ENCODE data around the gene TIMP2. TPM values are rescaled to one million over a fixed set of nuclear protein-coding genes. Genes with fewer than 3 reads are reported as not detected.
"Not testable (repeated sequence)": the region's sequence is repeated elsewhere in the genome, so short reads cannot be mapped to it uniquely, and the experiment has no call there.

Gene TIMP2
- total RNA-seq, 2 experiments from 2014 or later: 0.35 to 0.43 TPM

DNA sequence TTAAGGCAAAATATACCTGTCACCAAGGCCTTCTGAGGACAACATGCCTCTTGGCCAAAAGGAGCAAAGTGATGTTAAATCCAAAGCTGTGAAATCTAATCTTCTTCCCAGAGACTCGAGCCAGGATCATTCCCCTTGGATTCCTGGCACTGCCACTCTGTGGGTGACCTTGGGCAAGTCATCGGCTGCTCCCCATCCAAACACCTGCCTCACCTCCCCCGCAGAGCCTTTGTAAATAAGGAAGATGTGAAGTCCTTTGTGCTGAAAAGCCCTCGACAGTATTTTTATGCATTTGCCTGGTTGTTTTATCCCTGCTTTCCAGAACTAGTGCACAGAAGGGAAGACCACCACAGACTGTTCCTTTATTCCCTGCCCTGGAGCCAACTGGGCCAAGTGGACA lies 16.8 kb downstream of the TIMP2 start:
- CTCF ChIA-PET: no interaction called here
- H3K4me1 Mint-ChIP-seq (ENCODE audit: low read depth): peaks cover 3% of the 10 kb centered on the region

DNA sequence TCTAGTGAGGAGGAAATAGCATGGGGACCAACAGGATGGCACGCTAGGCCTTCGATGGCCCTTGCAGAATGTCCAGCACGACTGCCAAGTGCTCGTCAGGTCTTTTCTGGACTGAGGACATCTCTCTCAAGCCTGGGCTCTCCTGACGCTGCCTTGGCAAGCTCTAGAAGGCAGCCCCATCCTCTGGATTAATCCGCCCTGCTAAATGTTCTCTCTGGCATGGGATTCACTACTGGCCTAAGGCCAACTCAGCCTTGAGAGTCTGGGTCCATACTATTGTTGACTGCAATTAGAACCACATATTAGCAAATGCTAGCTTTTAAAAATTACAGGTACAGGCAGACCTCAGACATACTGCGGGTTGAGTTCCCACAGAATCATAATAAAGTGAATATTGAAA lies 19.6 kb downstream of the TIMP2 start:
- CTCF ChIA-PET: no interaction called here
- no peak for DNase-seq
- no peak overlapping the region for H3K27ac Mint-ChIP-seq
- intact Hi-C loops (cut with micrococcal nuclease): no loop called here
- no peak overlapping the region for H3K4me3 Mint-ChIP-seq
- H3K4me1 Mint-ChIP-seq (ENCODE audit: low read depth): peaks cover 8% of the 10 kb centered on the region
- H3K36me3 Mint-ChIP-seq (ENCODE audit: low read depth): no peaks in the 10 kb centered on the region
- no peaks in the 10 kb centered on the region for H3K27me3 Mint-ChIP-seq (ENCODE audit: low read depth)
- H3K9me3 Mint-ChIP-seq: no peaks in the 10 kb centered on the region

More for the DNA sequence above, 16.8 kb downstream of the TIMP2 start:
- Mint-ChIP-seq H3K4me3 (no peak overlapping the region), H3K9me3 (no peaks in the 10 kb centered on the region), H3K27ac (no peak overlapping the region), H3K36me3 (ENCODE audit: low read depth) (no peaks in the 10 kb centered on the region), H3K27me3 (ENCODE audit: low read depth) (no peaks in the 10 kb centered on the region)
- no peak for DNase-seq
- intact Hi-C loops (cut with micrococcal nuclease): no loop called here

- Mint-ChIP-seq H3K9me3 (no peaks in the 10 kb centered on the region), H3K27me3 (ENCODE audit: low read depth) (no peaks in the 10 kb centered on the region), H3K36me3 (ENCODE audit: low read depth) (no peaks in the 10 kb centered on the region), H3K4me1 (ENCODE audit: low read depth) (peaks cover 8% of the 10 kb centered on the region), H3K4me3 (no peak overlapping the region), H3K27ac (no peak overlapping the region)
- intact Hi-C loops (cut with micrococcal nuclease): no loop called here
- CTCF ChIA-PET: no interaction called here
- no peak for DNase-seq
Observed at GRCh38 chr17:78905116-78905515, 20.1 kb downstream of the TIMP2 start.

GRCh38 chr17:78904371-78904770 lies 20.8 kb downstream of the TIMP2 start:
- intact Hi-C loops (cut with micrococcal nuclease): no loop called here
- DNase-seq: no peak
- CTCF ChIA-PET: interaction anchor here (0.6 kb wide), 1 partner anchor 61 kb away, joined by 3 read pairs; no protein-coding TSS in a partner anchor
- Mint-ChIP-seq H3K4me1 (ENCODE audit: low read depth) (peaks cover 8% of the 10 kb centered on the region), H3K9me3 (no peaks in the 10 kb centered on the region), H3K27me3 (ENCODE audit: low read depth) (no peaks in the 10 kb centered on the region), H3K36me3 (ENCODE audit: low read depth) (no peaks in the 10 kb centered on the region), H3K4me3 (no peak overlapping the region), H3K27ac (no peak overlapping the region)

DNA sequence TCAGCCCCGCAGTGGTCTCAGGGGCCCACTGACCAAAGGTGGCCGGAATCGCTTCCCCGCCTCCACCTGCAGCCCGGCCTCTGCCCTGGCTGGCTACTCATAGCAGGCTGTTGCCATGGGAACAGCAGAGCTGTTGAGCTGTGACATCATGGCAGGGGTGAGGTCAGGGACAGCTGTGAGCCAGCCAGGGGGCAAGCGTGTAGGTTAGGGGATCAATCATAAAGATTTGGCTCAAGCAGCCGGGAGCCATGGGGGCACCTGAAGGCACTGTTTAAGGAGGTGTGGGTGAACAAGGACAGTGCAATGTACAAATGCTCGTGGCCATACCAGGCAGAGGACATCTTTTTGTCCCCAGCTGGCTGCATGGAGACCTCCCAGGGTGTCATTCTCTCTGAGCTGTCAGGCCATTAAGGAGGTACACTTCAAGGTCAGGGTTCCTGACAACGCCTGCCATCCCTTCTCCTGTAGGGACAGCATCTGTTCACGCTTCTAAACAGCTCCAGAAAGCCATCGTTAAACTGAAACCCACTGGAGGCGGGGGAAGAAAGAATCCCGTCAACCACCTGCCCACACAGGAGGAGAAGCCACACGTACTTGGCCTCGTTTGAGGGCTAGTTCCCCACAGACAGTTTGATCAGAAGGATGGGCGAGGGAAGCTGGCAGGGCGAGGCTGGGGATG lies 21.9 kb downstream of the TIMP2 start, which contains the start of gene CEP295NL:
Gene CEP295NL (minus strand): TSS at position 101 of the 679 bp plus-strand sequence. CDS start 1,373 bp downstream, outside the sequence.
- no peaks in the 10 kb centered on the region for H3K27me3 Mint-ChIP-seq (ENCODE audit: low read depth)
- CTCF ChIA-PET: interaction anchor here (0.5 to 1.1 kb wide), 2 partner anchors 38 to 493 kb away, joined by 3 to 4 read pairs; no protein-coding TSS in a partner anchor
- no peak within 1 kb of the TSS for H3K4me3 Mint-ChIP-seq
- intact Hi-C loops (cut with micrococcal nuclease): no loop called here
- no peak within 1 kb of the TSS for H3K27ac Mint-ChIP-seq
- H3K4me1 Mint-ChIP-seq (ENCODE audit: low read depth): peaks cover 8% of the 10 kb centered on the region
- no peaks in the 10 kb centered on the region for H3K36me3 Mint-ChIP-seq (ENCODE audit: low read depth)
- no peaks in the 10 kb centered on the region for H3K9me3 Mint-ChIP-seq
- peak; percentile 23 for DNase-seq

DNA sequence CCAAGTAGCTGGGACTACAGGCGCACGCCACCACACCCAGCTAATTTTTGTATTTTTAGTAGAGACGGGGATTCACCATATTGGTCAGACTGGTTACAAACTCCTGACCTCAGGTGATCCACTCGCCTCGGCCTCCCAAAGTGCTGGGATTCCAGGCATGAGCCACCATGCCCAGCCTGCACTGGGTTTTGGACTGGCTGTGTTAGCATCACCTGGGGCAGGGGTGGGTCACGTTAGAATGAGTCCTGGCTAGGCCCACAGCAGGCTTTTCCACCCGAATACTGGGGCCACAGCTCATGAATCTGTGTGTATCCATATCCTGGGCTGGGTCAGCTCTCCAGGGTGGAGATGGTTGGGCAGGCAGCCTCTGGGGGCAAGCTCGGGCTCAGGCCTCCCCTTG lies 23.0 kb downstream of the TIMP2 start:
- H3K36me3 Mint-ChIP-seq (ENCODE audit: low read depth); intact Hi-C loops (cut with micrococcal nuclease); H3K27me3 Mint-ChIP-seq (ENCODE audit: low read depth); H3K9me3 Mint-ChIP-seq; CTCF ChIA-PET; DNase-seq; H3K4me3 Mint-ChIP-seq; H3K27ac Mint-ChIP-seq; H3K4me1 Mint-ChIP-seq (ENCODE audit: low read depth): not testable (repeated sequence)

GRCh38 chr17:78901806-78902205 lies 23.4 kb downstream of the TIMP2 start:
- Mint-ChIP-seq H3K4me3 (no peak overlapping the region), H3K36me3 (ENCODE audit: low read depth) (no peaks in the 10 kb centered on the region), H3K9me3 (no peaks in the 10 kb centered on the region), H3K27me3 (ENCODE audit: low read depth) (no peaks in the 10 kb centered on the region), H3K27ac (no peak overlapping the region), H3K4me1 (ENCODE audit: low read depth) (peaks cover 8% of the 10 kb centered on the region)
- no peak for DNase-seq
- CTCF ChIA-PET: no interaction called here
- intact Hi-C loops (cut with micrococcal nuclease): no loop called here

DNA sequence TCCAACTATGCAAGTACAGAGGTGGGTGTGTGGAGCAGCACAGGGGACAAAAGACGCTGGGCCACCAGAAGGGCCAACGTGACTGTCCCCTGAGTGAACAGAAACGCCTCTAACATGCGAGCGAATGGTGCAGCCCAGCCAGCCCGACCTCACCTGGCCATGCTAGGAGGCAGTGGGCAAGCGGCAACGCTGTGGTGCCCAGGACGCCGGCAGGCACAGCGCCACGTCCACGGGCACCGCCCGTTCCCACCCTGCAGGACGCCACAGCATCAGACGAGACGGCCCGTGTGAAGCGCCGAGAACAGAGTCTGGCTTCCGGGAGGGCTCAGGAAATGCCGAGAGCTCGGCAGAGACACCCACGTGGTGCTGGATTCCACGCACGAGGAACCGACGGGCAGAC lies 24.4 kb downstream of the TIMP2 start:
- CTCF ChIA-PET: interaction anchor here (0.6 kb wide), 2 partner anchors 75 to 121 kb away, joined by 3 to 4 read pairs; no protein-coding TSS in a partner anchor
- Mint-ChIP-seq H3K4me3 (no peak overlapping the region), H3K27me3 (ENCODE audit: low read depth) (no peaks in the 10 kb centered on the region), H3K9me3 (no peaks in the 10 kb centered on the region), H3K4me1 (ENCODE audit: low read depth) (peaks cover 8% of the 10 kb centered on the region), H3K36me3 (ENCODE audit: low read depth) (no peaks in the 10 kb centered on the region), H3K27ac (no peak overlapping the region)
- intact Hi-C loops (cut with micrococcal nuclease): no loop called here
- no peak for DNase-seq

GRCh38 chr17:78899361-78900260 lies 25.6 kb downstream of the TIMP2 start:
- intact Hi-C loops (cut with micrococcal nuclease): no loop called here
- Mint-ChIP-seq H3K4me3 (no peak overlapping the region), H3K36me3 (ENCODE audit: low read depth) (no peaks in the 10 kb centered on the region), H3K27me3 (ENCODE audit: low read depth) (no peaks in the 10 kb centered on the region), H3K4me1 (ENCODE audit: low read depth) (peaks cover 8% of the 10 kb centered on the region), H3K9me3 (no peaks in the 10 kb centered on the region), H3K27ac (no peak overlapping the region)
- CTCF ChIA-PET: no interaction called here
- no peak for DNase-seq

DNA sequence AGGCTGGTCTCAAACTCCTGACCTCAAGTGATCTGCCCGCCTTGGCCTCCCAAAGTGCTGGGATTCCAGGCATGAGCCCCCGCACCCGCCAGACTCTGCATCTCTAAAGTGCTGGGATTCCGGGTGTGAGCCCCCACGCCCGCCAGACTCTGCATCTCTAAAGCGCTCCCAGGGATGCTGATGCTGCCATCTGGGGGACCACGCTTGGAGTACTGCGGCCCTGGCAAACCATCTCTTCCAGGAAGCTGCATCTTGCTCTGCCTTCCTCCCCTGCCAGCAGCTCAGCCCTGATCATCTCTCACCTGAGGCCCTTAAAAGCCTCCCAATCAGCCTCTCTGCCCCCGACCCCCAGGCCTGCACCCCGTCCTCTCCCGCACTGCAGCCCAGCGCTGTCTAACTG lies 26.2 kb downstream of the TIMP2 start:
- no peak overlapping the region for H3K4me3 Mint-ChIP-seq
- no peaks in the 10 kb centered on the region for H3K9me3 Mint-ChIP-seq
- CTCF ChIA-PET: no interaction called here
- intact Hi-C loops (cut with micrococcal nuclease): no loop called here
- no peak for DNase-seq
- H3K27ac Mint-ChIP-seq: no peak overlapping the region
- H3K4me1 Mint-ChIP-seq (ENCODE audit: low read depth): peaks cover 8% of the 10 kb centered on the region
- no peaks in the 10 kb centered on the region for H3K36me3 Mint-ChIP-seq (ENCODE audit: low read depth)
- H3K27me3 Mint-ChIP-seq (ENCODE audit: low read depth): no peaks in the 10 kb centered on the region

DNA sequence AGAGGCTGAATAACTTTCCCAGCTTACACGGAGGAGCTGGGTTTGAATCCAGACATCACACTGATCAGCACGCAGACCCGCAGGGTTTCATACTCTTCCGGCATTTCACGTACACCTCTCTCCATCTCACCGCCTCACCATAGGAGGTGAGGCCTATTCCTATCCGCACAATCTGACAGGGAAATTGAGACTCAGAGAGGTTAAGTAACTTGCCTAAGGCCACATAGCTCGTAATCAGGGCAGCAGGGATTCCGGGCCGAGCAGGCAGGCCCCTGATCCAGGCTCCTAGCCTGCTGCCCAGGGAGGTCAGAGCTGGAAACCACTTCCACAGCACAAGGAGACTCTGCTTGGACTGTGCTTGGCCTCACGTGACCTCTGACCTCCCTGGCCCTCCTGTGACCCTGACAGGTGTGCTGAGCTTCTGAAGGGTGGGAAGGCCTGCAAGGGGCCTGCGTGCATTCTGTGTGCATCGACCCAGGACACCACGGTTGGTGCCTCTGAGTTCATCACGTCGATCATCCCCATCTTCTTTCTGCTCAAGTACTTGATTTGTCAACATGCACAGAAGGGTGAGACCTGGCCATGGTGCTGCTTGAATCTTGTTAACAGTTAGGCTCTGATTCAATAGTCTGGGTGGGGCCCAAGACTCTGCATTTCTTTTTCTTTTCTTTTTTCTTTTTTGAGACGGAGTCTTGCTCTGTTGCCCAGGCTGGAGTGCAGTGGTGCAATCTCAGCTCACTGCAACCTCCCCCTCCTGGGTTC lies 26.9 kb downstream of the TIMP2 start:
- CTCF ChIA-PET: interaction anchor here (1.0 kb wide), 1 partner anchor 24 kb away, joined by 5 read pairs; no protein-coding TSS in a partner anchor
- intact Hi-C loops (cut with micrococcal nuclease): no loop called here
- Mint-ChIP-seq H3K4me3 (no peak overlapping the region), H3K4me1 (ENCODE audit: low read depth) (peaks cover 3% of the 10 kb centered on the region), H3K27ac (no peak overlapping the region), H3K27me3 (ENCODE audit: low read depth) (no peaks in the 10 kb centered on the region), H3K36me3 (ENCODE audit: low read depth) (no peaks in the 10 kb centered on the region), H3K9me3 (no peaks in the 10 kb centered on the region)
- DNase-seq: no peak

- Mint-ChIP-seq H3K4me1 (ENCODE audit: low read depth) (no peaks in the 10 kb centered on the region), H3K27ac (no peak overlapping the region), H3K4me3 (no peak overlapping the region), H3K36me3 (ENCODE audit: low read depth) (no peaks in the 10 kb centered on the region), H3K9me3 (no peaks in the 10 kb centered on the region), H3K27me3 (ENCODE audit: low read depth) (no peaks in the 10 kb centered on the region)
- intact Hi-C loops (cut with micrococcal nuclease): no loop called here
- CTCF ChIA-PET: interaction anchor here (1.0 kb wide), 1 partner anchor 23 kb away, joined by 5 read pairs; no protein-coding TSS in a partner anchor
- no peak for DNase-seq
Observed at GRCh38 chr17:78897664-78898047, 27.5 kb downstream of the TIMP2 start.
